ENCODE results near the gene RAB28. TPM values are rescaled to one million over a fixed set of nuclear protein-coding genes. Genes with fewer than 3 reads are reported as not detected.

Gene RAB28
- 9.6 and 17.0 TPM in 2 replicates for polyA plus RNA-seq (2011; rRNA removed)
- polyA minus RNA-seq (2011; rRNA and poly(A)+ RNA removed): 5.7 and 5.8 TPM in 2 replicates

GRCh38 chr4:13484122-13484748 lies at the start of gene RAB28:
TSS of gene RAB28 (minus strand) at chr4:13484340.
- POLR2A ChIA-PET: no interaction called here
- no peak for TF ChIP-seq CTCF (IDR thresholded peaks at IDR 0.05; ENCODE audit: insufficient read depth, low read depth, low read length)
- Histone ChIP-seq H3K4me3 (ENCODE audit: low read depth, low read length) (peak within 1 kb of the TSS; percentile 73), H3K36me3 (ENCODE audit: control insufficient read depth, insufficient read depth, low read length) (no peaks in the 10 kb centered on the region), H3K27me3 (ENCODE audit: control insufficient read depth, insufficient read depth, low read length) (no peaks in the 10 kb centered on the region)
- peak; percentile 78 for DNase-seq (ENCODE audit: low read depth)
- CTCF ChIA-PET: no interaction called here

GRCh38 chr4:13531625-13531998 lies 47.5 kb upstream of the RAB28 start:
- Histone ChIP-seq H3K27me3 (ENCODE audit: control insufficient read depth, insufficient read depth, low read length) (peaks cover 72% of the 10 kb centered on the region), H3K36me3 (ENCODE audit: control insufficient read depth, insufficient read depth, low read length) (no peaks in the 10 kb centered on the region), H3K4me3 (ENCODE audit: low read depth, low read length) (no peak overlapping the region)
- no peak for TF ChIP-seq CTCF (IDR thresholded peaks at IDR 0.05; ENCODE audit: insufficient read depth, low read depth, low read length)
- POLR2A ChIA-PET: no interaction called here
- no peak for DNase-seq (ENCODE audit: low read depth)
- CTCF ChIA-PET: interaction anchor here (1.4 to 1.7 kb wide), 2 partner anchors 9 to 28 kb away, joined by 3 to 4 read pairs; no protein-coding TSS in a partner anchor

GRCh38 chr4:13530823-13531624 lies 46.9 kb upstream of the RAB28 start:
- TF ChIP-seq CTCF (IDR thresholded peaks at IDR 0.05; ENCODE audit: insufficient read depth, low read depth, low read length): no peak
- H3K27me3 ChIP-seq (ENCODE audit: control insufficient read depth, insufficient read depth, low read length): peaks cover 73% of the 10 kb centered on the region
- ChIA-PET CTCF (interaction anchor here (0.7 to 1.7 kb wide), 3 partner anchors 10 to 28 kb away, joined by 3 to 4 read pairs (median 3); no protein-coding TSS in a partner anchor), POLR2A (no interaction called here)
- no peak overlapping the region for H3K4me3 ChIP-seq (ENCODE audit: low read depth, low read length)
- H3K36me3 ChIP-seq (ENCODE audit: control insufficient read depth, insufficient read depth, low read length): no peaks in the 10 kb centered on the region
- no peak for DNase-seq (ENCODE audit: low read depth)

- TF ChIP-seq CTCF (IDR thresholded peaks at IDR 0.05; ENCODE audit: insufficient read depth, low read depth, low read length): no peak
- DNase-seq (ENCODE audit: low read depth): no peak
- H3K36me3 ChIP-seq (ENCODE audit: control insufficient read depth, insufficient read depth, low read length): no peaks in the 10 kb centered on the region
- H3K27me3 ChIP-seq (ENCODE audit: control insufficient read depth, insufficient read depth, low read length): peaks cover 73% of the 10 kb centered on the region
- H3K4me3 ChIP-seq (ENCODE audit: low read depth, low read length): no peak overlapping the region
- ChIA-PET CTCF (interaction anchor here (1.2 kb wide), 1 partner anchor 13 kb away, joined by 3 read pairs; no protein-coding TSS in a partner anchor), POLR2A (no interaction called here)
Measured at GRCh38 chr4:13529128-13529919, 45.2 kb upstream of the RAB28 start.

- CTCF ChIA-PET: no interaction called here
- TF ChIP-seq CTCF (IDR thresholded peaks at IDR 0.05; ENCODE audit: insufficient read depth, low read depth, low read length): no peak
- no peaks in the 10 kb centered on the region for H3K36me3 ChIP-seq (ENCODE audit: control insufficient read depth, insufficient read depth, low read length)
- POLR2A ChIA-PET: no interaction called here
- peaks cover 72% of the 10 kb centered on the region for H3K27me3 ChIP-seq (ENCODE audit: control insufficient read depth, insufficient read depth, low read length)
- no peak for DNase-seq (ENCODE audit: low read depth)
- no peak overlapping the region for H3K4me3 ChIP-seq (ENCODE audit: low read depth, low read length)
Measured at GRCh38 chr4:13528821-13529127, 44.6 kb upstream of the RAB28 start.

Measured in BJ (cell line).